NCI-H2107 treated with DMSO at 0.1 percent for 48 hours (cell line): ENCODE data around the gene PGGHG.
A peak's percentile ranks its signal among the peaks of the same experiment; 100 is the strongest.
"Not testable (repeated sequence)": the region's sequence is repeated elsewhere in the genome, so short reads cannot be mapped to it uniquely, and the experiment has no call there.

Experiments used
- DNase-seq: peaks from one replicate; lab custom pipeline; 2025; ENCODE audit not compliant: unreplicated experiment; lab: John Stamatoyannopoulos, UW

Gene PGGHG

DNA sequence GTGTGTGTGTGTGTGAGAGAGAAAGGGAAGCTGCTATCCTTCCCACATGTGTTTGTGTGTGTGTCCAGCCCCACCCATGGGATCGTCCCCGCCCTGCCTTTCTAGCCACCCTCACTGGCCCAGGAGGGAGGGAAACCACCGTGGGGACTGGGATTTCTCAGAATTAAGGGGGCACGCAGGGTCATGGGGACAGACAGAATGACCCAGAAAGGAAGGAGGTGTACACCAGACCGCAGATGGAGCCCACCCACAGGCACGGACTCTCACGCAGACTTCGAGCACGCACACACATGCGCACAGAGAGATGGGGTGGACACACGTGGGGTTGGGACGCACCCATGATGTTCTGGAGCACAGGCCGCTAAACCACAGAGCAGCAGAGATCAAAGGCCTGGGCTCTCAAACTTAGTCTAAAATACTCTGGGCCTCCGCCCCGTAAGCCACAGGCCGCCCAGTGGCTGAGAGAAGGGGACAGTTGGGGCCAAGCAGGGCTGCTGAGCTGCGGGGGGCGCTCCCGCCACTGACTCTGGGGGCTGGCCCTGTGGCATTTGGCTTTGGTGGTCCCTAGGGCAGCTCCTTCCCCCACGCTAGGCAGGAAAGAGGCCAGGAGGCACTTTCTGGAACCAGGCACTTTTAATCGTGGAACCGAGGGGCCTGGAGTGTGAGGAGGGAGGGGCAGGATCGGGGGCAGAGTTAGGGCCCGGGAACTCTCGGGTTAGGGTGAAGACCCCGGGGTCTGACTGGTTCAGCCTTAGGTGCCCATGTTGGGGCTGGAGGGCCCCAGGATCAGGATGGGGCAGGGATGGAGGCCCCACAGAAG, 8.9 kb downstream of the PGGHG start:
- no peak for DNase-seq

DNA sequence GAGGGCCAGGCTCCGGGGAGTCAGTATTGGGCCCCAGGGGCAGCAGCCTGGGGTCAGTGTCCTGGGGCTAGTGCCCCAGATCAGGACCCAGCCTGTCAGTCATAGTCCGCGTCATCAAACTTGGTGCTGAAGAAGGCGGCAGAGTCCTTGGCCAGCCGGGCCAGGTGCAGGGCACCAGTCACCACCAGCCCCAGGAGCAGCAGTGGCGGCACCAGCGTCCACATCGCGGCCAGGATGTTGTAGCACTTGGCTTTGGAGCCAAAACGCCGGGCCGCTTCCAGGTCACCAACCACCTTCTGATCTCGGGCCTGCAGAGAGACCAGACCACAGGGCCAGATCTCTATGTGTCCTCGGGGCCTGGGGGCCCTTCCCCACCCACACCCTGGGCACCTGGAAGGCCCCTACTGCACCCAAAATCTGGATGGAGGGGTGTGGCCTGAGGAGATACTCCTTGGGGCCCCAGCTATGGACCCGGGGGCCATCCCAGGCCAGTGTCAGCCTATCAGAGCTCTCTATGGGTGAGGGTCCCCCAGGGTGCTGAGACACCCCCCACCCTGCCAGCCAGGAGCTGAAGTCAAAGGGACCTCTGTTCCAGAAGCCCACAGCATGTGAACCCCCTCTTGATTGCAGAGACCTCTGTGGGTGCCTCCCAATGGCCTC, 9.6 kb downstream of the PGGHG start:
- DNase-seq: no peak

DNA sequence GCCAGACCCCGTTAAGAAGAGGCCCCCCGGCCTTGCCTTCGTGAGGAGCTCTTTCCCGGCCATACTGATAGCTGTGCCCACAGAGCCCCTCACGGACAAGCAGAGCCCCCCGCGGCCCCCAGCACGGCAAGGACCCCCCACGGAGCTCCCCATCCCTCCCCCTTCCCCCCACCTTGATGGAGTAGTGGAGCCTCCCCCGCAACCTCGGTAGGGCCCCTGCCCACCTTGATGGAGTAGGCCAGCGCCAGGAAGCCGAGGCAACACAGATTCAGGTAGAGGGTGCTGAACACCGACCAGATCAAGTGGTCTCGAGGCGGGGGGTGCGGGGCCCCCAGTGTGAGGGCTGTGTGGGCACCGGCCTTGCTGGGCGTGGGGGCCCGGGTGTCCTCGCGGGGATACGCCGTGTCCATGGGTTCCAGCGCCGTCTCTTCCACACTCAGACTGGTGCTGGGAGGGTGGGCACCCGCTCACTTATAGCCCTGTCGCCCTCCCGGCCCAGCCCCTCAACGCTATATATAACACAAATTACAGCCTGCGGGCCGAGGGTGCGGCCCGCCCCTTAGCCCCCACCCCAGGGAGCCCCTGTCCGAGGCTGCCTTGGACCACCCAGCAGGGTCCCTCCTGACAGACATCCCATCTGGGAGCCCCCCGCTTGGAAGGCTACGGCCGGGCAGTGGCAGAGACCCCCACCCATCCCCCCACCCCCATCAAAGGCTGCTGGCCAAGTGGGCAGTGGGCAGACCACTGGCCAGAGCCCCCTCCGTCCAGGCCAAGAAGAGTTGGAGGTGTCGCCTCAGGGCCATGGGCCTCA, 10.4 kb downstream of the PGGHG start, which contains the start of gene IFITM5:
Gene IFITM5 (minus strand): TSS at position 446 of the 811 bp plus-strand sequence. CDS start 36 bp downstream, at position 410.
- DNase-seq: no peak

DNA sequence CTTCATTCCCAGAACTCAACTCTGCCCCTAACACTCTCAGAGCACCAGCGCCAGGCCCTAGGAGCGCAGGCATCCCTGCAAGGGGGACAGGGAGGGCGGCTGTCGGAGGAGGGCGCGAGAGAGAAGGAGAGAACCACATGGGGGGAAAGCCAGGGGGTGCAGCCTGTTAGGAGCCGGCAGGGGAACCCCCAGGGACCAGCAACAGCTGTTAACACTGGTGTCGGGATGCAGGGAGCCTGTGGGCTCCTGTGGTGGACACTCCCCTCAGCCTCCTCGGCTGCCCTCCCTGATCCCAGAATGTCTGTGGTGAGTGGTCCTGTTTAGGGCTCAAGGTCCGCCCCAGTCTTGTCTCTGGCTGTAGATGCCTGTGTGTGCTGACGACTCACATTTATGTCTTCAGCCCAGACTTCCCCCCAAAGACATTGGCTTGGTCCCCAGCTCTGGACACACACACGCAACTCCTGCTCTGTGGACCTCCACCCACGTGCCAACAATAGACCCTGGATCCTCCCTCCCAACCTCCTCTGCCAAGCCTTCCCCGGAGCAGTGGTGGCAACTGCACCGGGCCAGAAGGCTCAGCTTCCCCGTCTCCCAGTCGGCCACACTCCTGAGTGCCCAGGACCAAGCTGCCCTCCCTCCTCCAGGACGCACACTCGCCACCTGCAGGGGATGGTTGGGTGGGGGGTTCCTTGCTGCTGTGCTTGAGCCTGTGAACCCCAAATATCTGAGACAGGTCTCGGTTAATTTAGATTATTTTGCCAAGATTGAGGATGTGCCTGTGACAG, 11.2 kb downstream of the PGGHG start:
- DNase-seq: no peak

DNA sequence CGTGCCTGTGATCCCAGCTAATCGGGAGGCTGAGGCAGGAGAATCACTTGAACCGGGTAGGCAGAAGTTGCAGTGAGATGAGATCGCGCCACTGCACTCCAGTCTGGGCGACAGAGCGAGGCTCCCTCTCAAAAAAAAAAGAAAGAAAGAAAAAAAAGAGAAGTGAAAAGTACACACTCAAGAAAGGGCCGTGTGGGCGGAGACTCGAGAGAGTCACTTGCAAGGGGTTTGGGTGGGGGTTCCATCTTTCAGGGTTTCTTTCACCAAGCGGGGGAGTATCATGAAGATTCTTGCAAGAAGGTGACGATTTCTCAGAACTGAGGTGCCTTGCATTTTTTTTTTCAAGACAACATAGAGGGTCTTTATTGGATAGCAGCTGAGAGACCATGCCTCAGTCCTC, 14.4 kb downstream of the PGGHG start:
- no peak for DNase-seq

DNA sequence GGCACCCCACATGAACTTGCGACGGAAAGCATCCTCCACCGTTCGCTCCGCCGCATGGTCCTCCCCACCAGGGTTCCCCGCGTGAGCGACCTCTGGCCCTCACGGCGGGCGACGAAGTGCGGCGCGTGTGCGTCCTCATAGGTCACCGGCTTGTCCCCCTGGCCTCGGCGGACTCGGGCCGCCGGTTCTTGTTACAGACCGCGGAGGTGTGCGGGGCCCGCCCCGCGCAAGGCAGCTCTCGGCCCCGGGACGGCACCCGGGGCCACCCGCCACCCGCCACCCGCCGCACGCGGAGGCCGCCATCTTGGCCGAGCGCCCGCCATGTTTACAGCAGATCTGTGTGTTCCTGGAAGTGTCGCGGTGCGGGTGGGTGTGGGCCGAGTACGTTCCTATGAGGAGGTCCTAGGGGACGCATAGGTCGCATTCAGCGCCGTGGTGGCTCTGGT, 15.2 kb downstream of the PGGHG start:
- no peak for DNase-seq

DNA sequence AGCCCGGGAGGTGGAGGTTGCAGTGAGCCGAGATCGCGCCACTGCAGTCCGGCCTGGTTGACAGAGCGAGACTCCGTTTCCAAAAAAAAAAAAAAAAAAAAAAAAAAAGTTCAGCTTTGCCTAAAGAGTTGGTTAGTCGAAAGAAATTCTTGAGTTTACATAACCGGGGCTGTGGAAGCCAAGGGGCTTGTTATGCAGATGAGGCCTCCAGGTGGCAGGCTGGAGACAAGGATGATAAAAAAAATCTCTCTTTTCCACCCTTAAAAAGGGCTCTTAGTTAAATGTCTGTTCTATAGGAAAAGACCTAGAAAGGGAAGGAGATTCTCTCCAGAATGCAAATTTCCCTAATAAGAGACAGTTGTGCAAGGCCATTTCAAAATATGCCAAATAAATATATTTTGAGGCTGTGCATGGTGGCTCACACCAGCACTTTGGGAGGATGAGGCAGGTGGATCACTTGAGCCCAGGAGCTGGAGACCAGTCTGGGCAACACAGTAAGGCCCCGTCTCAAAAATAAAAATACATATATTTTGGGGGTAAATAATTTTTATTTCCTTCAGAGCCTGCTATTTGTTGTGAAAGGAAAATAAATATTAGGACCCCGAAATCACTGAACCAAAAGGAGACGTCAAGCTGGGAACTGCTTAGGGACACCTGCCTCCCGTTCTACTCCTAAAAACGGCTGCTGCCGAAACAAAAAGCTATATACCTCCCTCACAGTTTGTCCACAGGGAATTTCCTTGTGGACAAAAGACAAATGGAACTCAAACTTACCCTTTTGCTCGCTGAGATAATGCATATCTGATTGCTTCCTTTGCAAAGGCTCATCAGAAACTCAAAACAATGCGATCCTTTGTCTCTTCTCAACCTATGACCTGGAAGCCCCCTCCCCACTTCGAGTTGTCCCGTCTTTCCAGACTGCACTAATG, 16.3 kb downstream of the PGGHG start:
- peak; percentile 38 for DNase-seq

DNA sequence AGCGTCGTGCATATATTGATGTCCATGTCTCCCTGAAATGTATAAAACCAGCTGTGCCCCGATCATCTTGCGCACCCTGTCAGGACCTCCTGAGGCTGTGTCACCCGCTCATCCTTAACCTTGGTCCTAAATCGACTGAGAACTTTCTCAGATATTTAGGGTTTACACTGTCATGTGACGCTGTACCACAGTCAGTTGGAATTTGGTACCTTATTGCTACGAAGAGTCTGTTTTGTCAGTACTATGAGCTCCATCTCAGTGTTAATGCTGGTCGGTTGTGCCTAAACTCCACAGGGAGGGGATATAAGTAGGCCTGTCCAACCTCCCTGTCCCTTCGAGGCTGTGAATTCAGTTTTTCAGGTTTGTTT, 16.9 kb downstream of the PGGHG start:
- no peak for DNase-seq

DNA sequence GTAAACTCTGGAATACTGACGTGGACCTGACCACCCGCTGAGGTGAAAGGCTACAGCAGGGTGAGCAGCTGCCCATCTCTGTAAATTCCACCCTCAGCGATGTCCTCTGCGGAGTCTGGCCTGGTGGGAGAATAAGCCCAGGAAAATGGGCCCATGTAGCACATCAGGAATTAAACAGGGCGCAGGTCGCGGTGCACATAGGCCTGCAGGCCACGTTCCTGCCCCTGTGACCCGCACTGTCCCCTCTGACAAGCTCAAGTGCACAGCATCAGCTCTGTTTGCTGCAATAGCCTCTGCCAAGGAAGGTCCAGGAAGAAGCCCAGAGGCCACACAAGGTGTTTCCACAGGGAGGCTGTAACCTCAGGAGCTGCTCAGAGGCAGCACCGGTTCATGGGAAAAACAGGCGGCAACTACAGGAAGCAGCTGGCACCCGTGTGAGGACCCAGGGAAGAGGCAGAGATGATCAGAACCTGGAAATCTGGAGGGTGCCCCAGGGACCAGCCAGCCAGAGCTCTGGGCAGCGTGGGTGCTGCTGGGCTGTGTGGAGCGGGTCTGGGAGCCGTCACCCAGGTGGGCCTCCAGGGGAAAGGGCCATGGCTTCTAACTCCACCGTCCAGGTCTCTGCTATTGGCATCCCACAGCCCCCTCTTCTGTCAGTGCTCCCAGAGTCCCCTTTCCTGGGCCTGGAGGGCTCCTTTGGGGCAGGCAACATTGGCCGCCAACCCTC, 17.9 kb downstream of the PGGHG start:
- no peak for DNase-seq

DNA sequence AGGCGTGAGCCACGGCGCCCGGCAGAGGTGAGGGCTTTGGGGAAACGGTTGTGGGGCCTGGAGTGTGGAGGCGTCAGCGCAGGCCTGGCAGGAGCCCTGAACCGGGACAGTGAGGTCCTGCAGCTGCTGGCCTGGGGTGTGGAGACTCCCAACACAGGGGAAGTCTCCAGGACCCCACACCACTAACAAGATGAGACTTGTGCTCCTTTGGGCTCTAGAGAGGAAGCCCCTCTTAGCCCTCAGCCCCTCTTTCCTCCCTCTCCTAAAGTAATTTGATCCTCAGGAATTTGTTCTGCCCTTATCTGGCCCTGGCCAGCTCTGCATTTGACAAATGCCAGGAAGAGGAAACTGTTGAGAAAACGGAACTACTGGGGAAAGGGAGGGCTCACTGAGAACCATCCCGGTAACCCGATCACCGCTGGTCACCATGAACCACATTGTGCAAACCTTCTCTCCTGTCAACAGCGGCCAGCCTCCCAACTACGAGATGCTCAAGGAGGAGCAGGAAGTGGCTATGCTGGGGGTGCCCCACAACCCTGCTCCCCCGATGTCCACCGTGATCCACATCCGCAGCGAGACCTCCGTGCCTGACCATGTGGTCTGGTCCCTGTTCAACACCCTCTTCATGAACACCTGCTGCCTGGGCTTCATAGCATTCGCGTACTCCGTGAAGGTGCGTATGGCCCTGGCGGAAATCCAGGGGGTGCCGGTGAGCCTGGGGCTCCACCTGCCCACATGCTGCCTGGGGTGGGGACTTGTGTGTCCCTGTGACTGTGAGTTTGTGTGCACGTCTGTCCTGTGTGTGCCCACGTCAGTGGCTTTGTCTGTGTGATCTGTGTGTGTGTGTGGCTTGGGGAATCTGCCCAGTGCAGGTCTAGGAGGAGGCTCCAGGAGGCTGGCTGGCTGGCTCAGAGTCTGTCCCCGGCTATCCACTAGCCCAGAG, 19.1 kb downstream of the PGGHG start, which contains the start of gene IFITM2:
Gene IFITM2 (plus strand): TSS at position 51 of the 943 bp plus-strand sequence. CDS start 377 bp downstream, at position 428.
- DNase-seq: peak; percentile 24

DNA sequence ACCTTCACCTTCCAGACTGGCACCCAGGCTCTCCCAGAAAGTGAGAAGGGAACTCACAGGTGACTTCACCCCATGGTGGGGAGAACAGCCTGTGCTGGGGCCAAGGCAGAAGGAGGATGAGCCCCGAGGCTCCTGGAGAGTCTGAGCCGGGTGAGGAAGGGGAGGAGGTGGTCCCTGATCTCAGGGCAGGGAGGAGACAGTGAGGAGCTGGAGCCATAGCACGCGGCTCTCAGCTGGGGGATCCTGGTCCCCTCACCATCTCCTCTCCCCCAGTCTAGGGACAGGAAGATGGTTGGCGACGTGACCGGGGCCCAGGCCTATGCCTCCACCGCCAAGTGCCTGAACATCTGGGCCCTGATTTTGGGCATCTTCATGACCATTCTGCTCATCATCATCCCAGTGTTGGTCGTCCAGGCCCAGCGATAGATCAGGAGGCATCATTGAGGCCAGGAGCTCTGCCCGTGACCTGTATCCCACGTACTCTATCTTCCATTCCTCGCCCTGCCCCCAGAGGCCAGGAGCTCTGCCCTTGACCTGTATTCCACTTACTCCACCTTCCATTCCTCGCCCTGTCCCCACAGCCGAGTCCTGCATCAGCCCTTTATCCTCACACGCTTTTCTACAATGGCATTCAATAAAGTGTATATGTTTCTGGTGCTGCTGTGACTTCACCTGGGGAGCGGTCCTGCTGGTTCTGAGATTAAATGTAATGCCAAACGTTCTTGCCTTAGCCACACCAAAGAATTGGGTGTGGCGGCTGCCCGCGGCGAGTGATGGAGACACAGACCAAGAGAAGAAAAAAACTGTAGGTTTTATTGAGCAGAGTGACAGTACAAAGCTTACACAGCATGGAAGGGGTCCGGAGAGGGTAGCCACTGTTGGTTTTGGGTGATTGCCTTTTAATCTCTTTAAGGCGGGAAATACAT, 20.1 kb downstream of the PGGHG start:
- DNase-seq: not testable (repeated sequence)

DNA sequence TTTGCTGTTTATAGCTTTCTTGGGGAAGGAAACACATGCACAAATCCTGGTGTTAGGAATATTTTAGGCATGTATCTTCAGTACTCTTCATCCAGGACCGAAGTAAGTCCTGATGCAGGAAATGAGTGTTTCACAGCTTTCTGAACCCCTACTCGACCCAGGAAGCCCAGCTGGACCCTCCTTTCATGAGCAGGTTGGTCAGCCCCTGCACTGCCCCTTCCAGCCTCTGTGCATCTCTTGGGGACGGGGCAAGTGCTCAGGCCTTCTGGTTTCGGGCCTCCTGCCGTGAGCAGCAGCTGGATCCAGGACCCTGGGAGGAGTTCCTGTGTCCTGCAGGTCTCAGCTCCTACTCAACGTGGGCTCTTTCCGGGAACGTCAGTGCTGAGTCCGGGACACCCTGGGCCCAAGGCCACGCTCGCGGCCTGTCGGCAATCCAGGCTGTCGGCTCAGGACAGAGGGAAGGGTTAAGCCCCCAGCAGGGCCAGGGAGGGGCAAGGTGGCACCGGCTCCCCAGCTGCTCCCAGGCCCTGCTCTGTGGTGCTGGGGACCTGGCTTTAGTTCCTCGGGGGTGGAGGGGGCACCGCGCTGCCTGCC, 21.1 kb downstream of the PGGHG start:
- DNase-seq: not testable (repeated sequence)

DNA sequence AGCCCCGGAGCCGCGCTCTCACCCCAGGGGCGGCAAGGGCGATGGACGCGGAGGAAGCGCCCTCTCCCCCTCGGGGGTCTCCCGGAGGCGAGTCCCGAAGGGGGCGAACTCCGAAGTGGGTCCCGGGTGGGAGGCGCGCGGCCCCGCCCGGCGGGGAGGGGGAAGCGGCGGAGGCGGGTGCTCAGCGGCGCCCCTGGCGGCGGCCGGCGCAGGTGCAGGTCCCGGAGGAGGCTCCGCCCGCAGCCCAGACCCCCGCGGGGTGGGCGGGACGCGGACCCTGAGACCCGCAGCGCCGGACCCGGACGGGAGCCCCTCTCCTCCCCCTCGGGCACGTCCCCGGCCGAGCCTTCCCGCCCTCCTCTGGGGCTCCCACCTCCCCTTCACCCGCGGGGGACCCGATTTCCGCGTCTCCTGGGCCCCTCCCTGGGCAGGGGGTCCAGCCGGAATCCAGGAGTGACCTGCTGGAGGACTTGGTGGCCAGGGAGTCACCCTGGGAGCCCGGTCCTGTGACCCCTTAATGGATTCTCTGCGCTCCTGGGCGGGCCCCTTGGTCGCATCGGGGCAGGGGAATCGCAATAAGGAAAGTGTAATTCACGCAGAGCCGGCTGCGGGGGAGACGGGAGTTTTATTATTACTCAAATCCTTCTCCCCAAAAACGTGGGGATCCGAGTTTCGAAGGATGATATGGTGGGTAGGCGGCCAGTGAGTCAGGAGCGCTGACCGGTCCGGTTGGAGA, 22.3 kb downstream of the PGGHG start:
- not testable (repeated sequence) for DNase-seq

DNA sequence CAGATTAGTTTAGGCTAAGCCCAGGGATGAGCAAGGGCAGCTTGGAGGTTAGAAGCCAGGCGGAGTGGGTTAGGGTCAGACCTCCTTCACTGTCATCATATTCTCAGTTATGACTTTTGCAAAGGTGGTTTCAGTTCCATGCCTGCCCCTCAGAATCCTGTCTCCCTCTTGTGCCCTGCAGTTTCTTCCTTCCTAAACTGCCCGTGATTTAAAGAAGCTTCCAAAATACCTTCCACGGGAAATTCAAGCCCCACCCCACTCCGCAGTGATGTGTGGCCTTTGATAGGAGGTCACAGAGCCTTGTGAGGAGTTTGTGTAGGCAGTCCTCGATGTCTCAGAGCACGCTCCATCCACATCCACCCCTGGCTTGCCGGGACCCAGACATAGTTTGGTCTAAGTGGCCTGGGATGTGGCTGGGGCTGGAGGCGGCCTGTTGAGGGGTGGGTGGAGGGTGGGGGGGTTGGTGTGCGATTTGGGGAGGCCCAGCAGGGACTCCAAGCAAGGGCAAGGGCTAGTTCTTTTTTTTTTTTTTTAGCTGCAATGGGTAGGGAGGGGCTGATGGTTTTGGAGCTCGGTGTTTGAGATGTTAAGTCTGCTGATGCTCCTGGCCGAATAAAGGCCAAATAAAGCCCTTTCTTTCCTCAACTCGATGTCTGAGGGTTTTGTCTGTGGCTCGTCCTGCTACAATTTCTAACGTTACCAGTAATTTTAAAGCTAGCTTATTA, 23.3 kb downstream of the PGGHG start:
- no peak for DNase-seq

DNA sequence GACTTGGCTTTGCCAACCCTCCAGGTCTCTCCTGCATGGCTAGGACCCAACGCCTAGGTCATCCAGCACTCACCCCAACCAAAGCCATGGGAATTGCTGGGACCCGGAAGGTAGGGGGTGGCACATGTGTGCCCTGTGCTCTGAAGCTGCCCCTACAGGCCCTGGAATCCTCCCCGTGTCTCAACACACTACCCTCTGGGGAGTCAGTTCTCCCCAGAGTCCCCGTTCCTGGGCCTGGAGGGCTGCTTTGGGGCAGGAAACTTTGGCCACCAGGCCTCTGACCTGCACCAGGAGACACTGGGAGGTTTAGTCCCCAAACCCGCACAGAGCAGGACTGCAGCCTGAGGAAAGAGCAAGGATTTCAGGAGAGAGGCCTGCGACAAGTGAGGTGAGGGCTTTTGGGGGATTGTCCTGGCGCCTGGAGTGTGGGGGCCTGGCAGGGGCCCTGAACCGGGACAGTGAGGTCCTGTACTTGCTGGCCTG, 24.4 kb downstream of the PGGHG start:
- no peak for DNase-seq
